Measurements from ENCODE around the gene NUDCD2. TPM values are rescaled to one million over a fixed set of nuclear protein-coding genes. Genes with fewer than 3 reads are reported as not detected.

The NUDCD2 gene
- total RNA-seq, 4 donors from 2014 or later: 3.1 to 8.5 (median 6.7) TPM

GRCh38 chr5:163498886-163499285, 39.0 kb upstream of the NUDCD2 start:
- intact Hi-C loops (cut with DNase I; ENCODE audit: low total_unique reads): no loop called here
- whole genome bisulfite sequencing, 2 donors: 94 to 100% methylated on average over 1 of the region's 1 CpG
- DNase-seq (ENCODE audit: low spot score in 2 of 2): no peak
- no peak for TF ChIP-seq CTCF (IDR thresholded peaks at IDR 0.05)
- no peak for TF ChIP-seq POLR2A (IDR thresholded peaks at IDR 0.05)
- no peak overlapping the region for H3K4me3 ChIP-seq (ENCODE audit: low read depth, poor library complexity, severe bottlenecking)

GRCh38 chr5:163497315-163497714, 37.4 kb upstream of the NUDCD2 start:
- 89 to 93% methylated on average over 3 of the region's 3 CpGs for WGBS, 2 donors
- intact Hi-C loops (cut with DNase I; ENCODE audit: low total_unique reads): no loop called here
- no peak for DNase-seq (ENCODE audit: low spot score in 2 of 2)
- no peak overlapping the region for H3K4me3 ChIP-seq (ENCODE audit: low read depth, poor library complexity, severe bottlenecking)
- no peak for TF ChIP-seq CTCF (IDR thresholded peaks at IDR 0.05)
- no peak for TF ChIP-seq POLR2A (IDR thresholded peaks at IDR 0.05)

GRCh38 chr5:163496286-163496685, 36.4 kb upstream of the NUDCD2 start:
- WGBS, 2 donors: 97 to 100% methylated on average over 1 of the region's 1 CpG
- no peak for DNase-seq (ENCODE audit: low spot score in 2 of 2)
- TF ChIP-seq CTCF (IDR thresholded peaks at IDR 0.05): no peak
- TF ChIP-seq POLR2A (IDR thresholded peaks at IDR 0.05): no peak
- no peak overlapping the region for H3K4me3 ChIP-seq (ENCODE audit: low read depth, poor library complexity, severe bottlenecking)
- intact Hi-C loops (cut with DNase I; ENCODE audit: low total_unique reads): no loop called here

GRCh38 chr5:163489745-163490075, 29.8 kb upstream of the NUDCD2 start:
- WGBS, 2 donors: 96 to 100% methylated on average over 3 of the region's 3 CpGs
- H3K4me3 ChIP-seq (ENCODE audit: low read depth, poor library complexity, severe bottlenecking): no peak overlapping the region
- no peak for DNase-seq (ENCODE audit: low spot score in 2 of 2)
- intact Hi-C loops (cut with DNase I; ENCODE audit: low total_unique reads): no loop called here
- TF ChIP-seq POLR2A (IDR thresholded peaks at IDR 0.05) (no peak), CTCF (IDR thresholded peaks at IDR 0.05) (no peak)

- intact Hi-C loops (cut with DNase I; ENCODE audit: low total_unique reads): no loop called here
- no peak for DNase-seq (ENCODE audit: low spot score in 2 of 2)
- no peak overlapping the region for H3K4me3 ChIP-seq (ENCODE audit: low read depth, poor library complexity, severe bottlenecking)
- TF ChIP-seq CTCF (IDR thresholded peaks at IDR 0.05) (no peak), POLR2A (IDR thresholded peaks at IDR 0.05) (no peak)
- 84 to 85% methylated on average over 6 of the region's 6 CpGs for WGBS, 2 donors
These were observed 29.3 kb upstream of the NUDCD2 start for GRCh38 chr5:163489055-163489744.

GRCh38 chr5:163478982-163479271, 19.0 kb upstream of the NUDCD2 start:
- 69 to 90% methylated on average over 1 of the region's 1 CpG for WGBS, 2 donors
- no peak for DNase-seq (ENCODE audit: low spot score in 2 of 2)
- no peak overlapping the region for H3K4me3 ChIP-seq (ENCODE audit: low read depth, poor library complexity, severe bottlenecking)
- TF ChIP-seq CTCF (IDR thresholded peaks at IDR 0.05) (no peak), POLR2A (IDR thresholded peaks at IDR 0.05) (no peak)
- intact Hi-C loops (cut with DNase I; ENCODE audit: low total_unique reads): no loop called here

Measured in lower leg skin (tissue), 4 donors.